ENCODE results near the gene ASPSCR1. TPM values are rescaled to one million over a fixed set of nuclear protein-coding genes. Genes with fewer than 3 reads are reported as not detected.
A peak's percentile ranks its signal among the peaks of the same experiment; 100 is the strongest.

ASPSCR1 gene
- total RNA-seq, 4 donors from 2014 or later, result 17.9 to 25.6 (median 21.6) TPM

GRCh38 chr17:82031303-82031884 is 54.0 kb downstream of the ASPSCR1 start, which contains the start of gene RAC3:
TSS of gene RAC3 (plus strand) at chr17:82031678. CDS start at chr17:82031762, 84 bp downstream.
- Histone ChIP-seq H3K36me3 (no peaks in the 10 kb centered on the region), H3K4me1 (peaks cover 37% of the 10 kb centered on the region), H3K9me3 (no peaks in the 10 kb centered on the region), H3K4me3 (peak within 1 kb of the TSS; percentile 64), H3K27me3 (peaks cover 7% of the 10 kb centered on the region), H3K27ac (peak within 1 kb of the TSS; percentile 77)
- DNase-seq (ENCODE audit: low spot score in 2 of 2), result no peak
- no peak for TF ChIP-seq POLR2AphosphoS5 (IDR thresholded peaks at IDR 0.05)
- TF ChIP-seq, protein P1, sequence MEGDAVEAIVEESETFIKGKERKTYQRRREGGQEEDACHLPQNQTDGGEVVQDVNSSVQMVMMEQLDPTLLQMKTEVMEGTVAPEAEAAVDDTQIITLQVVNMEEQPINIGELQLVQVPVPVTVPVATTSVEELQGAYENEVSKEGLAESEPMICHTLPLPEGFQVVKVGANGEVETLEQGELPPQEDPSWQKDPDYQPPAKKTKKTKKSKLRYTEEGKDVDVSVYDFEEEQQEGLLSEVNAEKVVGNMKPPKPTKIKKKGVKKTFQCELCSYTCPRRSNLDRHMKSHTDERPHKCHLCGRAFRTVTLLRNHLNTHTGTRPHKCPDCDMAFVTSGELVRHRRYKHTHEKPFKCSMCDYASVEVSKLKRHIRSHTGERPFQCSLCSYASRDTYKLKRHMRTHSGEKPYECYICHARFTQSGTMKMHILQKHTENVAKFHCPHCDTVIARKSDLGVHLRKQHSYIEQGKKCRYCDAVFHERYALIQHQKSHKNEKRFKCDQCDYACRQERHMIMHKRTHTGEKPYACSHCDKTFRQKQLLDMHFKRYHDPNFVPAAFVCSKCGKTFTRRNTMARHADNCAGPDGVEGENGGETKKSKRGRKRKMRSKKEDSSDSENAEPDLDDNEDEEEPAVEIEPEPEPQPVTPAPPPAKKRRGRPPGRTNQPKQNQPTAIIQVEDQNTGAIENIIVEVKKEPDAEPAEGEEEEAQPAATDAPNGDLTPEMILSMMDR (IDR thresholded peaks at IDR 0.05), result no peak
- TF ChIP-seq EP300 (IDR thresholded peaks at IDR 0.05), result no peak
- TF ChIP-seq POLR2A (IDR thresholded peaks at IDR 0.05), result no peak
- no CpG with 5 or more reads among the region's 96 CpGs for WGBS

GRCh38 chr17:82031885-82032627 is 54.6 kb downstream of the ASPSCR1 start:
- H3K27ac ChIP-seq, result no peak overlapping the region
- 15% methylated on average over 11 of the region's 59 CpGs for WGBS
- peak overlapping the region; percentile 64 for H3K4me3 ChIP-seq
- no peaks in the 10 kb centered on the region for H3K9me3 ChIP-seq
- H3K27me3 ChIP-seq, result peaks cover 7% of the 10 kb centered on the region
- DNase-seq (ENCODE audit: low spot score in 2 of 2), result no peak
- H3K36me3 ChIP-seq, result no peaks in the 10 kb centered on the region
- TF ChIP-seq POLR2AphosphoS5 (IDR thresholded peaks at IDR 0.05), result no peak
- TF ChIP-seq POLR2A (IDR thresholded peaks at IDR 0.05), result no peak
- TF ChIP-seq, protein P1 (IDR thresholded peaks at IDR 0.05), result no peak
- TF ChIP-seq EP300 (IDR thresholded peaks at IDR 0.05), result no peak
- H3K4me1 ChIP-seq, result peaks cover 44% of the 10 kb centered on the region

DNA sequence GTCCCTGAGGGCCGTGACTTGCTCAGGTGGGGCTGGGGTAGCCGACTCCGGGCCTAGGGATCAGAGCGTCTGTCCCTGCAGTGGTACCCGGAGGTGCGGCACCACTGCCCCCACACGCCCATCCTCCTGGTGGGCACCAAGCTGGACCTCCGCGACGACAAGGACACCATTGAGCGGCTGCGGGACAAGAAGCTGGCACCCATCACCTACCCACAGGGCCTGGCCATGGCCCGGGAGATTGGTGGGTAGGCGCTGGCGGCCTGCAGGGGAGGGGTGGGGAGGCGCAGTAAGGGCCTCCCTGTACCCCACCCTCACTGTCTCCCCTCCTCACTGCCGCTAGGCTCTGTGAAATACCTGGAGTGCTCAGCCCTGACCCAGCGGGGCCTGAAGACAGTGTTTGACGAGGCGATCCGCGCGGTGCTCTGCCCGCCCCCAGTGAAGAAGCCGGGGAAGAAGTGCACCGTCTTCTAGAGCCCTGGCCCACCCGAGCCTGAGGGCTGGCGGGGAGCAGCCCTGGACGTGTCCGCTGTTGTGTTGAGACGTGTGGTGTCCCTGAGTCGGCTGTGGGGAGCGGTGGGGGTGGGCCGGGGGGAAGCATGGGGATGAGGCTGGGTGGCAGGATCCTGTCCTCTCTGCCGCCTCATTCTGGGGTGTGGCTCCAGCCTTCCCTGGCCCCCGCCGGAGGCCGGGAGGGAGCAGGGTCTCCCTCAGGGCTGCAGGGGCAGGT is 56.1 kb downstream of the ASPSCR1 start:
- no peak for DNase-seq (ENCODE audit: low spot score in 2 of 2)
- H3K4me1 ChIP-seq, result peaks cover 48% of the 10 kb centered on the region
- H3K36me3 ChIP-seq, result no peaks in the 10 kb centered on the region
- no peak overlapping the region for H3K27ac ChIP-seq
- no peak for TF ChIP-seq POLR2A (IDR thresholded peaks at IDR 0.05)
- no peak for TF ChIP-seq POLR2AphosphoS5 (IDR thresholded peaks at IDR 0.05)
- no peak for TF ChIP-seq EP300 (IDR thresholded peaks at IDR 0.05)
- TF ChIP-seq, protein P1 (IDR thresholded peaks at IDR 0.05), result no peak
- WGBS, result 67% methylated on average over 3 of the region's 38 CpGs
- no peak overlapping the region for H3K4me3 ChIP-seq
- no peaks in the 10 kb centered on the region for H3K9me3 ChIP-seq
- H3K27me3 ChIP-seq, result peaks cover 7% of the 10 kb centered on the region

DNA sequence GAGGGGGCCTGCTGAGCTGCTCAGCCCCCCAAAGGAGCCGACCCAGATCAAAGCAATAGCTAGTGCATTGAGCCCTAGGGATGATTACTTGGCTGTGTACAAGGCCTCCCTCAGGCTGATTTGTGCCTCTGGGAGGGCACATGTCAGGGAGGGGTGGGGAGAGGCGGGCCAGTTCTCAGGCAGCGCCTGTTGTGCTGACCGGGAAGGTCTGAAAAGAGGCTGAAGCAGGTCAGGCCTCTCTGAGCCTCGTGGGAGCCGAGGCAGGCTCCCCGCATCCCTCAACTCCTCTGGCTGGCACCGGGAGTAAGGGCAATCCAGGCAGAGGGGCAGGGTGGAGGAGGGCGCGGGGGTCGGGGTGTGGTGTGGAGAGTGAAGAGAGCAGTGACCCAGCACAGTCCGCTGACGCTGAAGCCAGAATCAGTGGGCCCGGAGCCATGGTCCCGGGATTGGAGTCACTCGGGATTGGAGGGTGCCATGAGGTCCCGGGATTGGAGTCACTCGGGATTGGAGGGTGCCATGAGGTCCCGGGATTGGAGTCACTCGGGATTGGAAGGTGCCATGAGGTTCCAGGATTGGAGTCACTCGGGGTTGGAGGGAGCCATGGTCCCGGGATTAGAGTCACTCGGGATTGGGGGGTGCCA is 57.1 kb downstream of the ASPSCR1 start:
- Histone ChIP-seq H3K4me3 (no peak overlapping the region), H3K36me3 (no peaks in the 10 kb centered on the region), H3K9me3 (no peaks in the 10 kb centered on the region), H3K4me1 (peaks cover 52% of the 10 kb centered on the region), H3K27ac (no peak overlapping the region), H3K27me3 (peaks cover 7% of the 10 kb centered on the region)
- DNase-seq (ENCODE audit: low spot score in 2 of 2), result no peak
- WGBS, result 80% methylated on average over 20 of the region's 23 CpGs
- TF ChIP-seq EP300 (IDR thresholded peaks at IDR 0.05), result no peak
- no peak for TF ChIP-seq POLR2A (IDR thresholded peaks at IDR 0.05)
- TF ChIP-seq, protein P1 (IDR thresholded peaks at IDR 0.05), result no peak
